Stimulated activated CD8-positive, alpha-beta memory T cell treated with anti-CD3 and anti-CD28 coated beads, Interleukin-12 subunit alpha, Interleukin-12 subunit beta, amount 100 ng/mL, for 1 hour (primary cell): ENCODE results near the gene ERBB4.

Experiments used
- DNase-seq: peaks from one replicate; pipeline ENCODE4 v3.0.0-alpha.2; 2020; ENCODE audit warnings: low read depth

Gene ERBB4

DNA sequence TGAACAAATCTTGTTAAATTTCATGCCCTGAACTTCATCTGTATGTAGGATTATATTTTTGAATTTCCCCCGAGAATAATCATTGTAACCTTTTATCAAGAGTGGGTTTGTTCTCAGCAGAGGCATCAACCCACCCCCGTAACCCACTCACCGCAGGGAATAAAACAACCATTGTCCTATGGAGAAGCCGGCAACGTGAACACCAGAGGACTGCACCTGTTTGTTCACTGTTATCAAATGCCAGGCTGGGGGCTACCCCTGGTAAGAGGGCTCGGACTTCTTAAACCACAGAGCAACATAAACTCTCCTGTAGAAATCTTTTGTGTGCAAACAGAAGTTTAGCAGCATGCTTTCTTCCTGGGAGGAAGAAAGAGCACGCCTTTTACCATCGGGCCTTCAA is 610.4 kb downstream of the ERBB4 start:
- no peak for DNase-seq

DNA sequence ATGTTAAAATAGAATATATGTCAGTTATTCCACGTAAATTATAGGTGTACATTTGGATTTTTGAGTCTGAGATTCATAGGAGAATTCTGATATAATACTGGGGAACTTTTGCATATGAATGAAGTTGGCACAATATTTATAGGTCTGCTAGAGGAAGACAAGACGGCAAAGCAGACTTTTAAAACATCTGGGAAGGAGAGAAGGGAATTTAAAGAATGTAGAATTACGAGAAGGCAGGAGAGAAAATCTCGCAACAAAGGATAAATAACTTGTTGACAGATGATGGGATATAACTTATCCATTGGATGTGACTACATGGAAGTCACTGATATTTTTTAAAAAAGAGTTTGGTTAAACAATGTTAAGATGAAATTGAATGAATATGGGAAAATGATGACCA is 615.6 kb downstream of the ERBB4 start:
- DNase-seq, result no peak

- DNase-seq, result no peak
Observed at GRCh38 chr2:211903961-211904360, 634.6 kb downstream of the ERBB4 start.

- no peak for DNase-seq
Observed at GRCh38 chr2:211901226-211901846, 637.3 kb downstream of the ERBB4 start.

GRCh38 chr2:211900518-211900917 is 638.1 kb downstream of the ERBB4 start:
- DNase-seq, result no peak

GRCh38 chr2:211900000-211900399 is 638.6 kb downstream of the ERBB4 start:
- no peak for DNase-seq

DNA sequence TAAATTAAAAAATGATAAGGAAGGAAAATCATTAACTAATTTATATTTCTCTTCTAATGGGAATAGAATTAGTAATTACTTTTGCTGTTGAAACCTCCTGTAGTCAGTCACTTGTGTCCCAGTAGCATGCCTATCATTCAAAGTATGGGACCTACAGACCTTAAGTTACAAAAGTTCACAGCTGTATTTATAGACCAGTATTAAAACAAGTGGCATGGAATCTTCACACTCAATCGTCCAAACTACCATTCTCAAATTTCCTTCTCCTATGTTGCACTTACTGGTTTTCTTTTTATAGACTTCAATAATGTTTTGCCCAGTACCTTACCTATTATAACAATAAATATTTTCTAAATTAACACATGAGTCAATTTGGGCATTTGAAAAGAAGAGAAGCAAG is 639.9 kb downstream of the ERBB4 start:
- no peak for DNase-seq

- DNase-seq, result no peak
Observed at GRCh38 chr2:211881449-211881848, 657.2 kb downstream of the ERBB4 start.

DNA sequence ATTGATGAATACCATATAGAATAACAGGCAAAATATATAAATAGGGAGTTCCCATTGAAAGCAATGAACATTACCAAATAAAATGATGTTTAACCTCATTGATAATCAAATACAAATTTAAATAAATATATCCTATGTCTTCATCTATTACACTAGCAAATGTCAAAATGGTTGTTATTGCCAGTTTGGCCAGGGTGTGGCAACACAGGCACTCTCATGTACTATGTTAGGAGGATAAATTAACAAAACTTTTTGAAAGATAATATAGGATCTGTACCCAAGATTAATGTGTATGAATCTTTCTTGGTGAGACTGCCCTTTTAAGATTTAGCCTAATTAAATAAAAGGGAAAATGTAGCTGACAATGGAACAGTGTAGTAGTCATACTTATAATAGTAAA is 659.3 kb downstream of the ERBB4 start:
- DNase-seq, result no peak

DNA sequence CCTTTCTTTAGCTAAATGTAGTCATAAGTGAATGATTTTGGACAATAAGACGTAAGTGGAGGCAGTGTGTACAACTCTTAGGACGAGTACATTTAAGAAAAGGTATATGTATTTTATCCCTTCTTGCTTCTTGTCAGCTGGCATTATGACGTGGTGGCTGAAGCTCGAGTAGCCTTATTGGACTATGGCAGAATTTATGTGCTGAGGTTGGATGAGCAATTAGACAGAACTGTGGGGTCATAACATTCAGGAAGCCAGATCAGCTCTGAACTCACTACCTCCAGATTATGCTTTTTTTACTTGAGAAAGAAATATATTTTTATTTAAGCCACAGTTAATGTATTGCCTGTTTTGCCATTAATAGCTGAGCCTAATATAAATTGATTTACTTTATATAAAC is 661.5 kb downstream of the ERBB4 start:
- no peak for DNase-seq

DNA sequence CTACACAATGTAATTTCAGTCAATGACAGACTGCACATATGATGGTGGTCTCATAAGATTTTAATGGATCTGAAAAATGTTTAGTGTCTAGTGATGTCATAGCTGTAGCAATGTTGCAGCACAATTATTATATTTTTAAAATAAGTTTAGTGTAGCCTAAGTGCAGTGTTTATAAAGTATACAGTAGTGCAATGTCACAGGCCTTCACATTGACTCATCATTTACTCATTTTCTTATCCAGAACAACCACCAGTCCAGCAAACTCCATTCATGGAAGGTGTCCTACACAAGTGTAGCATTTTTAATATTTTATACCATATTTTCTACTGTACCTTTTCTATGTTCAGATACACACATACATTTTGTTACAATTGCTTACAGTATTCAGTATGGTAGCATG is 663.1 kb downstream of the ERBB4 start:
- no peak for DNase-seq

- DNase-seq, result no peak
Observed at GRCh38 chr2:211868996-211869533, 669.5 kb downstream of the ERBB4 start.

DNA sequence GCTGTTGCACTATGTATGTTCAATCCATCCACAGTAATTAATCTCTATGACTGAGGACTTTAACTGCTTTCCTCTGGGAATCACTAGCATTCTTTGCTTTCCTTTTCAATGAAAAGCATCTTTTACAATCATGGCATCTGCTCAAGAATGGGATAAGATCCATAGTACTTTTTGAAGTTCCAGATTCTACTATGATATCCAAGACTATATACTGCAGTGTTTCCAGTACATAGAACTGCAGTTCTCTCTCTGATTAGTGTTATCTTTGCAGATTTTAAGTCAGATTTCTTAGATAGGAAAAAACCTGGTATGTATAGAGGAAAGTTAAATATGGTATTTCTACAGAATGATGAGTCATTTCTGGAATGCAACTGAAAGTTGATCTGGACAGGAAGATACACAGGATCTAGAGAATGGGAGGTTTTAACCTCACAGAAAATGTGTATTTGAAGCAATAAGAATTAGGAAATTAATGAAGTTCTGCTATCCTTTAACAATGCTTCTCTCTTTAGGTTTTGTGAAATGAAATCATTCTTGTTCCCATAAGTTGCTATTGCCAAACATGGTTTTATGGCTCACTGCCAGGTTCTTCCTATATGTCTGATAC is 670.7 kb downstream of the ERBB4 start:
- DNase-seq, result no peak

DNA sequence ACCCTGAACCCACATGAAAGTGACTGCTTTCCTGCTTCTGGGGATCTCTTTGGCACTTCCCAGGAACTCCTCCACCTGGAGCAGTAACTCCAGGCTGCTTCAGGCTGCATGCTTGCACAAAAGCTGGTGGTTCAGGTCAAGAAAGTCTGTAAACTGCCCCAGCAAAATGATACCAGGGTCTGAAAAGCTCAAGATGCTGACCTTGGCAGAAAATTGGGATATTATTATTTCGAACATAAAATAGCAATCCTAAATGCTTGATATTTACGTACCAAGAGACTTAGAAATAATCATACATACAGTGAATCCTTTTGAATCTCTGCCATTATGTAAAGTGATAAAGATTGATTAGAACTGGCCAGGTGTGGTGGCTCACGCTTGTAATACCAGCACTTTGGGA is 674.3 kb downstream of the ERBB4 start:
- no peak for DNase-seq

- DNase-seq, result no peak
Observed at GRCh38 chr2:211860224-211860623, 678.4 kb downstream of the ERBB4 start.

GRCh38 chr2:211854832-211855231 is 683.8 kb downstream of the ERBB4 start:
- no peak for DNase-seq

GRCh38 chr2:211846714-211847113 is 691.9 kb downstream of the ERBB4 start:
- no peak for DNase-seq

DNA sequence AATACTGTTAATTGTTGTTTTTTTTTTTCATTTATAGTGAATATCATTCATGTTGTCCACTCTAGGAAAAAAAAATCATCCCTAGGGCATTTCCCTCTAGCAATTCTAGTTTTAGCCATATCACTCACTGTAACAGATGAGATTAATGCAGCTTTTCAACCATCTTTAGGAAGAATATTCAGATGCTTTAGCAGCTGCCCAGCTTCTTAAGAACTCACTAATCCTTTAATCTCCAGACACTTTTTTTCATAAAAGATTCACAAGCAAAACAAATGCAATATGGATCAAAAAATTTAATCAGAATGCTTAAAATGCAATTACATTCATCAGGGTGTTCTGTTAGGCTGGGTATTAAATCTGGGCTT is 692.6 kb downstream of the ERBB4 start:
- DNase-seq, result no peak

GRCh38 chr2:211845338-211846035 is 693.1 kb downstream of the ERBB4 start:
- no peak for DNase-seq

- DNase-seq, result no peak
Observed at GRCh38 chr2:211837706-211838105, 700.9 kb downstream of the ERBB4 start.

DNA sequence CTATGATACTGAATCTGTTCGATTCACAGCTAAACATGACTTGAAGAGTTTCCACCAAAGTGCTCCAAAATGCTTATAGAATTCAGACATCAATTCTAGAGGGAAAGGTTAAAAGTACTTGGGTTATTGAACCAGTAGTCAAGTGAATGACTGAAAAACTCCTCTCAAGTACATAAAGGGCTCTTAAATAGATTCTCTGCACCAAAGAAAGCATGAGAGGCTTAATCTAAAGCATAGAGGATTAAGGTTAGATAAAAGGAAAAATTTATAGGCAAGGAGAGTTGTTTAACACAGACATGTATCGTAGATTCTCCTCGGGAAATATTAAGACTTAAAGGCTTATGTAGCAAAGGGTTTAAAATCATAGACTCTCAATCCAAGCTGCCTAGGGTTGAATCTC is 701.4 kb downstream of the ERBB4 start:
- no peak for DNase-seq

GRCh38 chr2:211836409-211836808 is 702.2 kb downstream of the ERBB4 start:
- DNase-seq, result no peak

DNA sequence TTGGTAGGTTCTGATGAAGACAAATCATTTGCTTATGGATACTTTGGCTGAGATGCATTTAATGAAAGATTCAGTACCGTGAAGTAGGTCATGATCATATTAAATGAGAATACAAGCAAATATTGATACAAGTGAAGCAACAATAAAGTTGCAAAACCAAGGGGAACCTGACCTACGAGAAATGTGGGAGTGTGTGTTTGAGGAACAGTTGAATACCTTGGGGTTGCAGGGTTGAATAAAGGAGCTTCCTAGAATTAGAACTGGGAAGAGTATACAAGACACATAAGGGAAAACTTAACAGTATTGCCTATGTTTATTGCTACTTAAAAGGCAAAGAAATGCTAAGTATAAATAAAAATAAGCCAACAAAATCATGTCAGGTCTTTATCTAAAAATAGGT is 702.9 kb downstream of the ERBB4 start:
- DNase-seq, result no peak
